Stimulated activated CD4-positive, alpha-beta T cell treated with anti-CD3 and anti-CD28 coated beads, Interleukin-4, amount 100 ng/mL, for 4 hours (primary cell): ENCODE results near the gene SYNRG.
"Not testable (repeated sequence)": the region's sequence is repeated elsewhere in the genome, so short reads cannot be mapped to it uniquely, and the experiment has no call there.

ENCODE experiments used
- DNase-seq, 2 experiments: peaks; one replicate each; pipeline ENCODE4 v3.0.0-alpha.2; 2020

The SYNRG gene

DNA sequence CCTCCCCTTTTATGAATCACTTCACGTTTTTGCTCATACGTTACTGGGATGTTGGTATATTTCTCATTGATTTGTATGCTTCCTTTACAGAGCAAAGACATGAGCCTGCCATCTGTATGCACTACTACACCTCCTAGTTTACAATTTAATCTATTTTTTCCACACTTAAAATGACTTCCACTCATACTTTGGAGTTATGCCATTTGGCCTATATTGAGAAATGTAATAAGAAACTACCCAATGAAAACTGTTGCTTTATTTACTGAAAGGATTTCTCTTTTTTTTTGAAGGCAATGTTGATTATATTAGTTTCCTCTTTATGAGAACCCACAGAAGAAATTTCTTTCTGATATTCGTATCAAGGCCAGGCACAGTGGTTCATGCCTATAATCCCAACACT is 76.5 kb downstream of the SYNRG start:
- DNase-seq, result no peak

DNA sequence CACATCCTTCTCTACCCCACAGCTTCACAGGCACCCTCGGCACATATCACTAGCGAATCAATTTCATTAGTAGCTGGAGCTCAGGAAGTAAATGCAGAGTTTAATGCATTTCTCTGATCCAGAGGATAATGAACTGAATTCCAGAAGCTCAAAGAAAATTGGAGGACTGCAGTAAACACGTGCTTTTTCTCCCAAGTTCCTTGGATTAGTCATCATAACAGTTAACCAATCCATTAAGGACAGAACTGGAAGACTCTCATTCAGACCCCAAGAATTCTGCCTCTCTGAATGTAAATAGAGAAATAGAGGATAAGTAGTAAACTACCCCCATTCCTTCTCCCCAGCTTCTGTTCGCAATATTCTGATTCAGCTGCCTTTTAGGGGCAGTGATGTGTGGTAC is 78.8 kb downstream of the SYNRG start:
- no peak for DNase-seq

DNA sequence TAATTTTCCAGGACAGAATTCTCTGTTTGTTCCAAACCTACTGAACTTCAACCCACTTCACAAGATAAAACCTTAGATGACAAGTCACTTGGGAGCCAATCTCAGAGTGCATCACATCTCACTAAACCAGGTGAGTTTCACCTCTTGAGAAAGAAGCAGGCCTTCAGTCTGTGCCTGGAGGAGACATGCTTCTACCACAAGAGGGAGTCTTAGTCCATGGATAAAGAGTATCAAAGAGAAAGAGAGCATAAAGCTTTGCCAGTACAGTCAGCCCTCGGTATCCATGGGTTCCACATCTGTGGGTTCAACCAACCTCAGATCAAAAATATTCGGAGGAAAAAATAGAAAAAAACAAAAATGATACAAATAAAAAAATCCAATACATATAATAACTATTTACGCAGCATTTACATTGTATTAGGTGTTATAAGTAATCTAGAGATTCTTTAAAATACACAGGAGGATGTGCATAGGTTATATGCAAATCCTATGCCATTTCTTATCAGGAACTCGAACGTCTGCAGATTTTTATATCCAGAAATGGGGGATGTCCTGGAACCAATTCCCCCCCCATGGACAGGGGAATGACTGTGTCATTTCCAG is 81.9 kb downstream of the SYNRG start:
- DNase-seq, result no peak

DNA sequence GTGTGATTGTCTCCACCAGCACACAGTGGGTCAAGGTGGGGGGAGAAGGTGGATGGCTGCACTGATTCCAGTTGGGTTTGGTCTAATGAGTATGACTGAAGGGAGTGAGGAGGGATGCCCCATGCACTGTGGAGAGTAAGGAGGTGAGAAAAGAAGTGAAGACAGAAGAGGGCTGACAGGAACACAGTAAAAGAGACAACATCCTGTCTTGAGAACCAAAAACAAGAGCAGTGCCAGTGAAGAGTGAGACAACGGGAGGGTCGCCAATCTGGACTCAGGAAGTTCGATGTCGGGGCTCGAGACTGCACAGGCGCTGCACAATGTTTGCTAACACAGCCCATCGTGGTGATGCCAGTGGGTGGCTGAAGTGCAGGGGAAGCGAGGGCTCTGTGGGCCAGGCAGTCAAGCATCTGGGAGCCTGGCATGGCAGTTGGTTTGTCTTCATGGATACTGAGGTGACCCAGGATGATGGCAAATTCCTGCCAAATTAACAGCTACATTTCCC is 85.5 kb downstream of the SYNRG start:
- DNase-seq, result no peak

DNA sequence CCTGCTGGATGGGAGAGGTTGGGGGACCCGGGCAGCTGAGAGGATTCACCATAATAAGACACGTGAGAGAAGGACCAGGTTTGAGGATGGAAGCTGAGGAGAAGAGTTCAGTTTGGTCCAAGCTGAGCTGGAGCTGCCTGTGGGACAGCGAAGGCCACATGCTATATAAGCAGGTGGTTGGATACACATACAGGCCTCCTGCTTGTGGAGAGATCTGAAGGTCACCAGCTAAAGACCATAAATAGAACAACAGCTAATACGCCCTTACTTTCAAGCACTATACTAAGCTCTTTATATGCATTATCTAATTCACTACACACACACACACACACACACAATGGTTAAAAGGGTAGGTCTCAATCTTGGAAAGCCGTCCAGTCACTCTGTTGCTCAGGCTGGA is 87.4 kb downstream of the SYNRG start:
- DNase-seq, result no peak

DNA sequence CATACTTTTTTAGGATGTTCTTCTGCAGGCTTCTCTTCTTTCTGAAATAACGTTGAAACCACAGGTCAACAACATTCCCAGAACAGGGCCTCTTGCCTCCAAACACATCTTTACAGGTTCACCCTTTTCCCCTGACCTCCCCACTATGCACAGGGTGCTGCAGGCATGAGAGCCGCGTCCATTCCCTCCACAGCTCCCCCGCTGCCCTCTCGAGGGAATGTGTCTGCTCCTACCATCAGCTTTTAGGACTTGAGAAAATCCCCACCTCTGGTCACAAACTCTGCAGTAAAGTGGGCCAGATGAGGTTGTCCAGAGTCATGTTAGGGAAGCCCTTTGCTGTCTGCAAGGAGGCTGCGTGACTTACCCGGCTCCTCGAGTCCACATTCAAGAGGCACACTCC is 89.0 kb downstream of the SYNRG start:
- DNase-seq, result no peak

DNA sequence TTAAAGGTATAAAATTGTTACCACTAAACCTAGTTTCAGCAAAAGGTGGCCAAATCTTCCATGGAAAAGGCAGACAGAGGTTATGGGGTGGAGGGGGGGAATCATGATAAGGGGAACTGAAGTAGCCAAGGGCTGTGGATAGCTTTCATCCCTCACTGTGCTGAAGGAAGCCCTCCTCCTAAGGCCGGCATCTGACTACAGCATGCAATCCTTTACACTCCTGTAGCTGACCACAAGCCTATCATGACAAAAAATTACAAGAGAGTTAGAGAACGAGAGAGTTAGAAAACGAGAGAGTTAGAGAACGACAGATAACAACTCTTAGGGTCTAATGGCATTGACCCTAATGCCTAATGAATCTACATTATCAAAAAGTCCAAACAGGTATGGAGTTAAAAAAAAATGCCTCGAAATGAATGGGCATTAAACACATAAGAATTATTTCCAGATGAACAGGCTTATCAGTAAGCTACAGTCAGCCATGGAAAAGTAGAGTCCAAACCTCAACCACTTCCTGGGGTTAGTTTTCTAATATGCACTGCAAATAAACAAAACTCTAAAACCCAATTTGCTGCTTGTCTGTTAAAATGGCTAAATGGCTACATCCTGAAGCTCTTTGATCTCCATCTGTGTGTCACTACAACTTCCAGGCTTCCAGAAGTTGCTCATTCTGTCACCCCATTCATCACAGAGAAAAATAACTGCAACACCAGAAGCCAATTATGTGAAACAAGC is 89.8 kb downstream of the SYNRG start:
- no peak for DNase-seq

DNA sequence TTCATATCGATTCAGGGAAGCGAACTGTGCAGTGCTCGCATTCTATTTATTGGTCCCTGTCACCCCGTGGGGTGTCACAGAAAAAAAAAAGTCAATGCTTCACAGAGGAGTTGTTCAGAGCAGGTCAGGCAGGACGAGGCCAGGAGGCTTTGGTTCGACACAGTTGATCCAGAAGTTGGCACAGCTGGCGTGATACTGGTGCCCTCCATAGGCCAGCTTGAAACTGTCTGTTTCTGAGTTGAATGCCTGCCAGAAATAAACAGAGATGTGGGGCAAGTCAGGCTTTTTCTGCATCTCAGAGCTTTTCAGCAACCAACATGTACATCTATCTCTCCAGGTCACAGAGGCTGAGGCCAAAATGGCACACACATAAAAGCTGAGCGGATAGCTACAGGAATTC is 90.4 kb downstream of the SYNRG start:
- no peak for DNase-seq

DNA sequence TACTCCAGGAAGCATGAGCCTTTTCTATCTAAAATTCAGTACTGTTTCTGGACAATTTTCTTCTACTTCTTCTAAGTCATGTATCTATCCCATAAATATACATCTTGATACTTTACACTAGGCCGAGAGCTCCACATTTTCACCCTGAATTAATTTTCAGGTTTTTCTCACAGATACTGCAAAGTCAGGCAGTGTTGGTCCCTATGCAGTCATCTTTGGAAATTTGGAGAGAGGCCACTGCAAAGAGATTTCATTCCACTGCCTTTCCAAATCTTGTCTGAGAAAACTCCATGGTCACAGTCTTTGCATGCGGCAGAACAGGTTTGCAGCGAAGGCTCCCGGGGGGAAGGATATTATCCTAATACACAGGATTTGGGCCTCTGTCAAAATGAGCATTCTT is 91.3 kb downstream of the SYNRG start:
- no peak for DNase-seq

DNA sequence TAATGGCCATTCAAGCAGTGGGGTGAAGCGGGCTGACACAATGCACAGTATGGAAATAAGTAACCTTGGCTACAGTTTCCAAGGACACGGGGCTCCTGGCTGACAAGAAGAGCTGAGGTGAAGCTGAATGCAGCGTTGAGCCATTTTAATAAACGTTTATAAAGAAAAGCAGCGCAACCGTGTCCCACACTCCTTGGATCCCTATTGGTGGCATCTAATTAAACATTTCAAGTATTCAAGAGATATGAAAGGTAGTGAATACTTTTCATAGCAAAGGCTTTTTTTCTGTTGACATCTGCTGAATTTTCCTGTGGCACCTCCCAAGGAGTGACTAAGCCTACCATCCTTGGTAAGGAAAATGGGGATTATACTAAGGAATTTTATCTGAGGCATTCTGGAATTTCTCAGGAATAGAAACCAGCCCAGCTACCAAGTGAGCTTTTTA is 93.1 kb downstream of the SYNRG start:
- DNase-seq, result no peak

DNA sequence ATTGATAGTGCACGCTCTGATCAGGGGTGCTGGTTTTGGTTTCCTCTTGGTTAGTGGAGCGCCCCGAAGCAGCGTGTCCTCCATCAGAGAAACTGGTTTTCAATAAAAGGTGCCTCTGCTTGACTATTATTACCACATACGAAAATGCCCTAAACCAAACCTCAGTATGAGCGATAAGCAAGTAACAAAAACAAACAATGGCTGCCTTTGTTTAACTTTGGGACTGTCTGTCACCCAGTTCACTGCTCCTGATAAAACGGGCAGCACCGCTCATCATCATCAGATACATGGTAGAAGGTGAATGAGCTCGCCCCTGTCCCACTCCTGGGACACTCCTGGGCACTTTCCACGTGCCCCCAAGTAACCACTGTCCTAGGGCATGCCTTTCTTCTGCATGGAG is 95.5 kb downstream of the SYNRG start:
- DNase-seq, result no peak

DNA sequence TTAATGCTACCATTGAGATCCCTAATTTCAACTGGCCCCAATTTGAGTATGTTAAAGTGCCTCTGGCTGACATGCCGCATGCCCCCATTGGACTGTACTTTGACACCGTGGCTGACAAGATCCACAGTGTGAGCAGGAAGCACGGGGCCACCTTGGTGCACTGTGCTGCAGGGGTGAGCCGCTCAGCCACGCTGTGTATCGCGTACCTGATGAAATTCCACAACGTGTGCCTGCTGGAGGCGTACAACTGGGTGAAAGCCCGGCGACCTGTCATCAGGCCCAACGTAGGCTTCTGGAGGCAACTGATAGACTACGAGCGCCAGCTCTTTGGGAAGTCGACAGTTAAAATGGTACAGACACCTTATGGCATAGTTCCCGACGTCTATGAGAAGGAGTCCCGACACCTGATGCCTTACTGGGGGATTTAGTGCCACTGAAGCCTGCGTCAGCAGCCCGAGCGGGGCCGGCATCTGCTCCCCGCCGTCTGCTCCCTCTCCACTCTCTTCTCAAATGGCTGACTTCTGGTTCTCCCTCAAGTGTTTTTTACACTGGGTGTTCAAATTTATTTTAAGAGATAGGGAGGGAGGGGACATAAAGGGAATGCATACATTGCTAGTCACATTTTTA is 96.7 kb downstream of the SYNRG start:
- DNase-seq, result no peak

DNA sequence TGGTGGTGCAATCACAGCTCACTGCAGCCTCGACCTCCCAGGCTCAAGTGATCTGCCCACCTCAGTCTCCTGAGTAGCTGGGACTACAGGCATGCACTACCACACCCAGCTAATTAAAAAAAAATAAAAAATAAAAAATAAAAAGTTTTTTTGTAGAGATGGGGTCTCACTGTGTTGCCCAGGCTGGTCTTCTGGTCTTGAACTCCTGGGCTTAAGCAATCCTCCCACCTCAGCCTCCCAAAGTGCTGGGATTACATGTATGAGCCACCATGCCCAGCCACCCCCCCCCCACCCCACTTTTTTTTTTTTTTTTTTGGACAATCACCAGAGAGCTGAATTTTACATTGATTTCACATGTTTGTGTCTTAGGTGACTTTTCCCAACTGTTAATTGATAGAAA is 97.6 kb downstream of the SYNRG start:
- DNase-seq, result not testable (repeated sequence)

DNA sequence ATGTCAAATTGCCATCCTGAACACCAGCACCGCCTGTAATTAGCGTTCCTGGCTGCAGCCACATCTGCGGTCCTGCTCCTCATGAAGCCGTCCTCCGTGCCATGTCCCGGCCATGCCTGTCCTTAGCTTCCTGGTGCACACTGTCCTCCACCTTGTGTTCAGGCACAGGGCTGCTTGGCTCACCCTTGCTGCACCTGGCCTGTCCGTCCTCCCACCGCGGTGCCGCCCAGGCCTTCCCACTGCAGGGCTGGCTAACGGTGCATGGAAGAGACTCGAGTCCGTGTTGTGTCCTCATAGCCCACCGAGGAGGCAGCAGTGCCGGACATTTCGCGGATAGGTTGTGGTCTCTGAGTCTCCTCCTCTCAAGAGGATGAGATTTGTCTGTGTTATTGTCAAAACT is 99.2 kb downstream of the SYNRG start:
- no peak for DNase-seq

DNA sequence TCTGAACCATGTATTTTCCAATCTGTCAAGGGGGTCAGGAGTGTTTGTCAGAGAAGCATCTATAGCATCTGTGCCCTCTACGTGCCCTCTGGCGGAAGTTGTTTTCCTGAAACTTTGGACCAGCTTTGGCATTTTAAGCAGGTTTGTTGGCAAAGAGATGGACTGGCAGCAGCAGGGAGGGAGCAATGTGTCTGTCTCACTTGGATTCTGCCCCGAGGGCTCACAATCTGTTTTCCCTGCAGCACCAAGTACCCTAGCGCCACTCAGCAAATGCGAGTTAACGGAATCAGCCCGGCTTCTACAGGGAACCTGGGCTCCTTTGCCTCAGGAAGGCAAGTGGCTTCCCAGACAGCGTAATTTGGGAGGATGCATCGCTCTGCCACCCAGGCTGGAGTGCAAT is 102.1 kb downstream of the SYNRG start:
- DNase-seq, result no peak

DNA sequence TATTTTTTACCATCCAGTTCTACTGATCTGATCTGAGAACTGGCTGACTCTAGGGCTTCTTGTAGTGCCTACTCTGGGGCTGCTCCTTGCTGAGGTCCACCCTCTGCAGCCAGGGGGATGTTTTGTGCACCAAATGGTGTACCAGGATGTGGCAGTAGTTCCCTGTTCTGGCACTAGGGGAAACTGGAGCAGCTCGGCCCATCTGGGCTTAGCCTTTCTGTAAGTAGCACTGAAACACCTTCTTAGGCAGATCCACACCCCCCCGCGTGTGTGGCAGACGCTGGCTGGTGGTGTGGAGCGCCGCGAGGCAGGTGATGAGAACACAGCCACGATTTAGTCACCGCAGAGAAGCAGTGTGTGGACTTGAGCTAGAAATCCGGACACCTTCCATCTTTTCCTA is 102.5 kb downstream of the SYNRG start:
- DNase-seq, result no peak

DNA sequence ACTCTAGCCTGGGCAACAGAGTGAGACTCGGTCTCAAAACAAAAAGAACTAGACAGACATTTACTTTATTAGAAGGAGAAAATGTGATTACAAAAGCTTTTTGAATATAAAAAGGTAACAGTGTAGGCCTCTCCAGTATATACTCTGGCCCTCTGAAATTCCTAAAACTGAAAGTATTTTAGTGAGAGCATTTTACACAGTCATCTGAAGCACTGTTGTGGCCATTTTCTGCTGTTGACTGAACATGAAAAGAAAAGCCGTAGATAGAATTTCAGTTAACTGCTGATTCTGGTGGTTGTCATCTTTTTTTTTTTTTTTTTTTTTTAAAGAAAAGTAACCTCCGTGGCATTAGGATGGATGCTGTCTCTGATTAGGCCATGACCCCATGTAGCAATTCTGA is 103.9 kb downstream of the SYNRG start:
- no peak for DNase-seq

DNA sequence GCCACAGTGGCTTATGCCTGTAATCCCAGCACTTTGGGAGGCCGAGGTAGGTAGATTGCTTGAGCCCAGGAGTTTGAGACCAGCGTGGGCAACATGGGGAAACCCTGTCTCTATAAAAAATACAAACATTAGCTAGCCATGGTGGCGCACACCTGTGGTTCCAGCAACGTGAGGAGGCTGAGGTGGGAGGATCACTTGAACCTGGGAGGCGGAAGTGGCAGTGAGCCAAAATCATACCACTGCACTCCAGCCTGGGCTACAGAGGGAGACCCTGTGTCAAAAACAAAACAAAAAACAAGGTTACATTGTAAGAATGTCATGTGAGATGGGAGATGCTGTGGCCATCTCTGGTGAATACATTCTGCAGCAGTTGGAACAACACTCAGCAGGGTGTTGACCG is 106.1 kb downstream of the SYNRG start:
- no peak for DNase-seq

DNA sequence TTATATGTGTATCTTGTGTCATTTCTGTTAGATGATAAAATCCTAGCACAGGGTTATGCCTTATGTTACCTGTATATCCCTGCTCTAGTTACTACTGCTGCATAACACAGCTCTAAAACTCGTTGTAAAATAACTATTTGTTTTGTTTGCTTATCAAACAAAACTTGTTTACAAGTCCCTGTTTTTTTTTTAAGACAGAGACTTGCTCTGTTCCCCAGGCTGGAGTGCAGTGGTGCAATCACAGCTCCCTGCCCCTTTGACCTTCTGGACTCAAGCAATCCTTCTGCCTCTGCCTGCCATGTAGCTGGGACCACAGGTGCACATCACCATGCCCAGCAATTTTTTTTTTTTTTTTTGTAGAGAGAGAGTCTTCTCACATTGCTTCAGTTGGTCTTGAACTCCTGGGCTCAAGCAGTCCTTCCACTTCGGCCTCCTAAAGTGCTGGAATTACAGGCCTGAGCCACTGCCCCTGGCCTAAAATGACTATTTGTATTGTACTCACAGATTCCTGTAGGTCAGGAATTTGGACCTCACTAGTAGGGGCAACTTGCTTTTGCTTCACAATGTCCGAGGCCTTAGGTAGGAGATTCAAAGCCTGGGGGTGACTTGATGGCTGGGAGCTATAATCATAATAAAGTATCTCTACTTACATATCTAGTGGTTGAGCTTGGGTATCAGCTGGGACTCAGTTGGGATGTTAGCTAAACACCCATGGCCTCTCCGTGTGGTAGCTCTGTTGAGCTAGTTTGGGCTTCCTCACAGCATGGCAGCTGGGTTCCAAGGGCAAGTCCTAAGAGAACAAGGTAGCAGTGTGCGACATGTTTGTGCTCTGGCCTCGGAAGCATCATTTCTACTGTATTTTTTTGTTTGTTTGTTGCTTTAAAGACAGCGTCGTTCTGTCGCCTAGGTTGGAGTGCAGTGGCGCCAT is 106.9 kb downstream of the SYNRG start:
- DNase-seq, result no peak

DNA sequence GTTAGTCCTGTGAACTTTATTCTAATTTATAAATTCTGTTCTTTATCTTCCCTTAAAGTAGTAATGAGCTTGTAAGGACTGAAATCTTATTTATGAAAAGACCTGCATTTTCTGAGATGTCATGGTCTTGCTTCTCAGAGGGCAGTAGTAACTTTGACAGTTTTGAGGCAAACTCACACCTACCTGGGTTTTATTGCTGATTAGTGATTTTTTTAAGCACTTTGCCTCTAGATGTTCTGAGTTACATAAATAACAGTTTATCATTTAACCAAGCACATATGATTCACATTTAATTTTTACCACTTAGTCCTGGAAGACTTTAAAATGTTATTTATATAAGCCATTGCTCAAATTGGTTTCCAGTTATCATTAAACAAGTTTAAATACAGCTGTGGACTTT is 108.8 kb downstream of the SYNRG start:
- DNase-seq, result no peak

DNA sequence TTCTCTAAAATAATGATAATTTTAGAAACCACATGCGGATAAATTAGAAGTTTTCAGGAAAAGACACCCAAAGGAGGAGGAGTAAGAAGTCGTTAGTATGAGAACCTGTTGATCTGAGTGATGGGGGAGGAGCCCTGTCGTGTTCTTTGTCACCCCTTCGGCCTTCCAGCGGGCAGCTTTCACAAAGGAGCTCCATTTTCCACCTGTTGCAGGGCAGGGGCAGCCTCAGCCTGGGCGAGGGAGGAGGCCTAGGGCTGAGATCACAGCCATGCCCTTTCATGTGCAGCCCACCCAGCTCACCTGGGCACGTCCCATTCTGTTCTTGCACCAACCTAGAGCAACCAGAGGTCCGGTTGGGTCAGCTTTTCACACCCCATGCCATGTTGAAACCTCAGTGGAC is 114.2 kb downstream of the SYNRG start:
- no peak for DNase-seq

DNA sequence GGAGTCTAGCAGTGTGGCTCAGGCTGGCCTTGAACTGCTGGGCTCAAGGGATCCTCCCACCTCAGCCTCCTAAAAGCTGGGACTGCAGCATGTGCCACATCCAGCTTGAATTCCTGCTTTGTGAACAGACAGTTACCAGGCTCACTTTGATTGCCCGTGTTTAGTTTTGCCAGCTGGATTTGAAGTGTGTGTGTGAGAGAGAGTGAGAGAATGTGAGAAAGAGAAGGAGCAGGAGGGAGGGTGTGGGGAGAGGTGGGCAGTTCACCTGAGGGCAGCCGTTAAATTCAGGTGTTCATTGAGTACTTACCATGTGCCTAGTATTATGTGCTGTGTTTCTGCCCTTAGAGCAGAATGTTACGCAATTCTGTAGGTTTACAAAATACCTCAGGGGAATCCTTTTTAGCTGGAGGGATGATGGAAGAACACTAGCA is 114.8 kb downstream of the SYNRG start:
- DNase-seq, result no peak
